ENCODE data around the gene DNAJB12. TPM values are rescaled to one million over a fixed set of nuclear protein-coding genes. Genes with fewer than 3 reads are reported as not detected.

Gene DNAJB12
- total and polyA plus RNA-seq, 10 of the 15 experiments (the other 5 are each of a cell fraction or from before 2014, with no cell fraction given): 4.6 to 31.6 (median 18.8) TPM

DNA sequence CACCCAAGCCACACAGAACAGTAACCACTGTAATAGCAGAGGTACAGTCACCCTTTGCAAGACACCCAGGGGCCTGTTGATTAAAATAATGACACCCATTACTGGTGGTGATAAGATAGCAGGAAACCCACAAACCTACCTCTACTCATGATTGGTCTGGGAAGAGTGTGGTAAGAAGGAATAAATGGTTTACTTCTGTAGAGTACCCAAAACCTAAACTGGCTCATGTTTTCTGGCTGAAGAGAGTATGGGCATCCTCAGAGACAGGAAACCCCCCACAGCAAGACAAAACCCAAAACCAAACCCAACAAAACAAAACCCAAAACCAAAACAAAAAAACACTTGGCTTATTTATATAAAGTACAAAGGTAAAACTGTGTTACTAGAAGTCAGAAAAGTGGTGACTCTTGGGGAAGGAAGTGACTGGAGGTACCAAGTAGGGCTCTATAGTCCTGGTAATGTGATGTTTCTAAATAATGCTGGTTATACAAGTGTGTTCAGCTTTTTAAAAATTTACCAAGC, 15.5 kb upstream of the DNAJB12 start (continued):
- TF ChIP-seq ZSCAN29 (IDR thresholded peaks at IDR 0.05): no peak
- TF ChIP-seq SMAD1 (IDR thresholded peaks at IDR 0.05; ENCODE audit: low read depth, partially characterized antibody): no peak
- TF ChIP-seq BHLHE40 (IDR thresholded peaks at IDR 0.05; ENCODE audit: borderline replicate concordance in 1 of 2, low read depth in 2 of 2, low read length in 1 of 2): 0 out of 4 replicates have a peak, but pooled peaks of 1 of the 2 experiments have one; percentile 3
- TF ChIP-seq, protein P1, sequence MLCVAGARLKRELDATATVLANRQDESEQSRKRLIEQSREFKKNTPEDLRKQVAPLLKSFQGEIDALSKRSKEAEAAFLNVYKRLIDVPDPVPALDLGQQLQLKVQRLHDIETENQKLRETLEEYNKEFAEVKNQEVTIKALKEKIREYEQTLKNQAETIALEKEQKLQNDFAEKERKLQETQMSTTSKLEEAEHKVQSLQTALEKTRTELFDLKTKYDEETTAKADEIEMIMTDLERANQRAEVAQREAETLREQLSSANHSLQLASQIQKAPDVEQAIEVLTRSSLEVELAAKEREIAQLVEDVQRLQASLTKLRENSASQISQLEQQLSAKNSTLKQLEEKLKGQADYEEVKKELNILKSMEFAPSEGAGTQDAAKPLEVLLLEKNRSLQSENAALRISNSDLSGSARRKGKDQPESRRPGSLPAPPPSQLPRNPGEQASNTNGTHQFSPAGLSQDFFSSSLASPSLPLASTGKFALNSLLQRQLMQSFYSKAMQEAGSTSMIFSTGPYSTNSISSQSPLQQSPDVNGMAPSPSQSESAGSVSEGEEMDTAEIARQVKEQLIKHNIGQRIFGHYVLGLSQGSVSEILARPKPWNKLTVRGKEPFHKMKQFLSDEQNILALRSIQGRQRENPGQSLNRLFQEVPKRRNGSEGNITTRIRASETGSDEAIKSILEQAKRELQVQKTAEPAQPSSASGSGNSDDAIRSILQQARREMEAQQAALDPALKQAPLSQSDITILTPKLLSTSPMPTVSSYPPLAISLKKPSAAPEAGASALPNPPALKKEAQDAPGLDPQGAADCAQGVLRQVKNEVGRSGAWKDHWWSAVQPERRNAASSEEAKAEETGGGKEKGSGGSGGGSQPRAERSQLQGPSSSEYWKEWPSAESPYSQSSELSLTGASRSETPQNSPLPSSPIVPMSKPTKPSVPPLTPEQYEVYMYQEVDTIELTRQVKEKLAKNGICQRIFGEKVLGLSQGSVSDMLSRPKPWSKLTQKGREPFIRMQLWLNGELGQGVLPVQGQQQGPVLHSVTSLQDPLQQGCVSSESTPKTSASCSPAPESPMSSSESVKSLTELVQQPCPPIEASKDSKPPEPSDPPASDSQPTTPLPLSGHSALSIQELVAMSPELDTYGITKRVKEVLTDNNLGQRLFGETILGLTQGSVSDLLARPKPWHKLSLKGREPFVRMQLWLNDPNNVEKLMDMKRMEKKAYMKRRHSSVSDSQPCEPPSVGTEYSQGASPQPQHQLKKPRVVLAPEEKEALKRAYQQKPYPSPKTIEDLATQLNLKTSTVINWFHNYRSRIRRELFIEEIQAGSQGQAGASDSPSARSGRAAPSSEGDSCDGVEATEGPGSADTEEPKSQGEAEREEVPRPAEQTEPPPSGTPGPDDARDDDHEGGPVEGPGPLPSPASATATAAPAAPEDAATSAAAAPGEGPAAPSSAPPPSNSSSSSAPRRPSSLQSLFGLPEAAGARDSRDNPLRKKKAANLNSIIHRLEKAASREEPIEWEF (IDR thresholded peaks at IDR 0.05; ENCODE audit: insufficient replicate concordance, low read depth, low read length): no peak
- peak; percentile 34; the same call in 1 of the 2 replicates for TF ChIP-seq IKZF1 (conservative IDR thresholded peaks at IDR 0.05)

Measured in GM12878 (cell line).